Activated naive CD8-positive, alpha-beta T cell treated with anti-CD3 and anti-CD28 coated beads for 36 hours (primary cell): ENCODE data around the gene RNF145. TPM values are rescaled to one million over a fixed set of nuclear protein-coding genes. Genes with fewer than 3 reads are reported as not detected.
"Not testable (repeated sequence)": the region's sequence is repeated elsewhere in the genome, so short reads cannot be mapped to it uniquely, and the experiment has no call there.

ENCODE experiments used
- DNase-seq: peaks from one replicate; pipeline ENCODE4 v3.0.0; 2021
- H3K27ac Mint-ChIP-seq: one replicate; pipeline ENCODE4 v1.8.0; 2022; ENCODE audit warnings: mild to moderate bottlenecking, moderate library complexity, mixed read lengths
- H3K27me3 Mint-ChIP-seq: one replicate; pipeline ENCODE4 v1.8.0; 2022; ENCODE audit warnings: mild to moderate bottlenecking, mixed read lengths
- H3K36me3 Mint-ChIP-seq: one replicate; pipeline ENCODE4 v1.8.0; 2021; ENCODE audit warnings: mild to moderate bottlenecking, mixed read lengths
- H3K4me1 Mint-ChIP-seq: one replicate; pipeline ENCODE4 v1.8.0; 2021; ENCODE audit warnings: mixed read lengths
- H3K4me3 Mint-ChIP-seq: one replicate; pipeline ENCODE4 v1.8.0; 2022; ENCODE audit warnings: mild to moderate bottlenecking, moderate library complexity, mixed read lengths
- H3K9me3 Mint-ChIP-seq: one replicate; pipeline ENCODE4 v1.8.0; 2022; ENCODE audit warnings: mixed read lengths
- total RNA-seq, 2 experiments: library from RNA; stranded (reverse); gene quantifications; one replicate each; pipeline ENCODE4 v1.2.3, GENCODE V29; 2021

The RNF145 gene
- total RNA-seq, 2 experiments from 2014 or later, result 80.3 to 88.5 TPM

GRCh38 chr5:159166416-159166815 is 42.9 kb downstream of the RNF145 start:
- no peak for DNase-seq
- H3K36me3 Mint-ChIP-seq, result peaks cover 18% of the 10 kb centered on the region

GRCh38 chr5:159163701-159164046 is 45.7 kb downstream of the RNF145 start:
- peak overlapping the region; percentile 72 for H3K27ac Mint-ChIP-seq
- no peaks in the 10 kb centered on the region for H3K9me3 Mint-ChIP-seq
- H3K27me3 Mint-ChIP-seq, result no peaks in the 10 kb centered on the region
- peaks cover 16% of the 10 kb centered on the region for H3K36me3 Mint-ChIP-seq
- no peak for DNase-seq
- H3K4me3 Mint-ChIP-seq, result no peak overlapping the region
- peaks cover 44% of the 10 kb centered on the region for H3K4me1 Mint-ChIP-seq

More at GRCh38 chr5:159166416-159166815, 42.9 kb downstream of the RNF145 start:
- H3K4me3 Mint-ChIP-seq, result no peak overlapping the region
- H3K27ac Mint-ChIP-seq, result no peak overlapping the region
- no peaks in the 10 kb centered on the region for H3K9me3 Mint-ChIP-seq
- peaks cover 35% of the 10 kb centered on the region for H3K4me1 Mint-ChIP-seq
- H3K27me3 Mint-ChIP-seq, result no peaks in the 10 kb centered on the region

- Mint-ChIP-seq H3K36me3 (peaks cover 17% of the 10 kb centered on the region), H3K9me3 (no peaks in the 10 kb centered on the region), H3K4me3 (no peak overlapping the region), H3K27me3 (no peaks in the 10 kb centered on the region), H3K27ac (peak overlapping the region; percentile 72), H3K4me1 (peaks cover 46% of the 10 kb centered on the region)
- peak; percentile 12 for DNase-seq
These were observed 46.2 kb downstream of the RNF145 start for GRCh38 chr5:159163027-159163700.

GRCh38 chr5:159161361-159162214 is 47.8 kb downstream of the RNF145 start:
- no peak overlapping the region for H3K4me3 Mint-ChIP-seq
- H3K27ac Mint-ChIP-seq, result peak overlapping the region; percentile 75
- peaks cover 55% of the 10 kb centered on the region for H3K4me1 Mint-ChIP-seq
- H3K36me3 Mint-ChIP-seq, result peaks cover 18% of the 10 kb centered on the region
- H3K9me3 Mint-ChIP-seq, result no peaks in the 10 kb centered on the region
- H3K27me3 Mint-ChIP-seq, result no peaks in the 10 kb centered on the region
- no peak for DNase-seq

- H3K9me3 Mint-ChIP-seq, H3K4me3 Mint-ChIP-seq, DNase-seq, H3K27me3 Mint-ChIP-seq: not testable (repeated sequence)
- H3K36me3 Mint-ChIP-seq, result peaks cover 20% of the 10 kb centered on the region
- peak overlapping the region; percentile 68 for H3K27ac Mint-ChIP-seq
- H3K4me1 Mint-ChIP-seq, result peaks cover 54% of the 10 kb centered on the region
These were observed 50.7 kb downstream of the RNF145 start for GRCh38 chr5:159158553-159159091.

- Mint-ChIP-seq H3K4me3 (no peak overlapping the region), H3K27me3 (no peaks in the 10 kb centered on the region), H3K9me3 (no peaks in the 10 kb centered on the region), H3K36me3 (peaks cover 18% of the 10 kb centered on the region), H3K27ac (no peak overlapping the region), H3K4me1 (peaks cover 43% of the 10 kb centered on the region)
- DNase-seq, result no peak
These were observed 51.8 kb downstream of the RNF145 start for GRCh38 chr5:159157552-159157951.

GRCh38 chr5:159156426-159157238 is 52.7 kb downstream of the RNF145 start:
- Mint-ChIP-seq H3K27me3 (no peaks in the 10 kb centered on the region), H3K4me3 (no peak overlapping the region), H3K9me3 (no peaks in the 10 kb centered on the region), H3K36me3 (peaks cover 14% of the 10 kb centered on the region), H3K4me1 (peaks cover 39% of the 10 kb centered on the region), H3K27ac (no peak overlapping the region)
- DNase-seq, result peak; percentile 2

GRCh38 chr5:159155960-159156359 is 53.4 kb downstream of the RNF145 start:
- DNase-seq, result no peak
- Mint-ChIP-seq H3K27ac (peak overlapping the region; percentile 25), H3K4me3 (no peak overlapping the region), H3K36me3 (peaks cover 10% of the 10 kb centered on the region), H3K27me3 (no peaks in the 10 kb centered on the region), H3K9me3 (no peaks in the 10 kb centered on the region), H3K4me1 (peaks cover 34% of the 10 kb centered on the region)

- Mint-ChIP-seq H3K27me3 (no peaks in the 10 kb centered on the region), H3K36me3 (peaks cover 7% of the 10 kb centered on the region), H3K4me1 (peaks cover 18% of the 10 kb centered on the region)
These were observed 56.5 kb downstream of the RNF145 start for GRCh38 chr5:159152876-159153275.

GRCh38 chr5:159149085-159149484 is 60.3 kb downstream of the RNF145 start:
- Mint-ChIP-seq H3K36me3 (no peaks in the 10 kb centered on the region), H3K4me1 (no peaks in the 10 kb centered on the region), H3K27me3 (peaks cover under 1% of the 10 kb centered on the region), H3K27ac (no peak overlapping the region), H3K9me3 (peaks cover 2% of the 10 kb centered on the region), H3K4me3 (no peak overlapping the region)
- DNase-seq, result no peak

More at GRCh38 chr5:159152876-159153275, 56.5 kb downstream of the RNF145 start:
- Mint-ChIP-seq H3K9me3 (no peaks in the 10 kb centered on the region), H3K27ac (no peak overlapping the region), H3K4me3 (no peak overlapping the region)
- no peak for DNase-seq

GRCh38 chr5:159147976-159148375 is 61.4 kb downstream of the RNF145 start:
- no peak overlapping the region for H3K27ac Mint-ChIP-seq
- no peaks in the 10 kb centered on the region for H3K36me3 Mint-ChIP-seq
- H3K27me3 Mint-ChIP-seq, result peaks cover 5% of the 10 kb centered on the region
- H3K4me1 Mint-ChIP-seq, result no peaks in the 10 kb centered on the region
- peaks cover 2% of the 10 kb centered on the region for H3K9me3 Mint-ChIP-seq
- no peak overlapping the region for H3K4me3 Mint-ChIP-seq
- no peak for DNase-seq

GRCh38 chr5:159146839-159147238 is 62.5 kb downstream of the RNF145 start:
- H3K4me3 Mint-ChIP-seq, result no peak overlapping the region

GRCh38 chr5:159145160-159145559 is 64.2 kb downstream of the RNF145 start:
- not testable (repeated sequence) for H3K4me1 Mint-ChIP-seq, H3K9me3 Mint-ChIP-seq, H3K27ac Mint-ChIP-seq, DNase-seq, H3K4me3 Mint-ChIP-seq, H3K36me3 Mint-ChIP-seq
- H3K27me3 Mint-ChIP-seq, result peaks cover 19% of the 10 kb centered on the region

More at GRCh38 chr5:159146839-159147238, 62.5 kb downstream of the RNF145 start:
- no peaks in the 10 kb centered on the region for H3K36me3 Mint-ChIP-seq
- H3K9me3 Mint-ChIP-seq, result peaks cover 2% of the 10 kb centered on the region
- peaks cover 2% of the 10 kb centered on the region for H3K4me1 Mint-ChIP-seq
- no peak for DNase-seq
- H3K27me3 Mint-ChIP-seq, result peaks cover 14% of the 10 kb centered on the region
- no peak overlapping the region for H3K27ac Mint-ChIP-seq

- DNase-seq, result no peak
- Mint-ChIP-seq H3K4me1 (peaks cover 2% of the 10 kb centered on the region), H3K36me3 (no peaks in the 10 kb centered on the region), H3K27me3 (peaks cover 22% of the 10 kb centered on the region), H3K9me3 (peaks cover 2% of the 10 kb centered on the region), H3K4me3 (no peak overlapping the region), H3K27ac (no peak overlapping the region)
These were observed 69.6 kb downstream of the RNF145 start for GRCh38 chr5:159139802-159140201.
